Chondrocyte (in vitro differentiated cells): ENCODE measurements around the gene KIF6. TPM values are rescaled to one million over a fixed set of nuclear protein-coding genes. Genes with fewer than 3 reads are reported as not detected.

ENCODE experiments used
- DNase-seq: peaks from one replicate; pipeline ENCODE4 v3.0.0; 2021; ENCODE audit warnings: mixed read lengths, low spot score
- H3K27ac Mint-ChIP-seq: one replicate; pipeline ENCODE4 v1.8.0; 2021; ENCODE audit warnings: mild to moderate bottlenecking, moderate library complexity, mixed read lengths; ENCODE audit not compliant: unreplicated experiment
- H3K27me3 Mint-ChIP-seq: 2 replicates; pipeline ENCODE4 v1.8.0; 2021; ENCODE audit warnings: low read depth, mixed read lengths
- H3K36me3 Mint-ChIP-seq: 2 replicates; pipeline ENCODE4 v1.8.0; 2021; ENCODE audit warnings: low read depth, mixed read lengths
- H3K4me1 Mint-ChIP-seq: 2 replicates; pipeline ENCODE4 v1.8.0; 2021; ENCODE audit warnings: low read depth, mild to moderate bottlenecking, mixed read lengths
- H3K4me3 Mint-ChIP-seq: one replicate; pipeline ENCODE4 v1.8.0; 2021; ENCODE audit warnings: mild to moderate bottlenecking, moderate library complexity, mixed read lengths; ENCODE audit not compliant: unreplicated experiment
- H3K9me3 Mint-ChIP-seq: 2 replicates; pipeline ENCODE4 v1.8.0; 2021; ENCODE audit warnings: low read depth, mixed read lengths
- total RNA-seq: library from RNA; stranded (reverse); gene quantifications from 3 replicates; pipeline ENCODE4 v1.2.1, GENCODE V29; 2021
- TF ChIP-seq, protein P1 (sequence below): fragments of 200-600 bp; sonication (generic); IDR thresholded peaks from 2 replicates; pipeline ENCODE4 v1.5.0; 2021; ENCODE audit warnings: antibody characterized with exemption, mild to moderate bottlenecking, moderate library complexity

The KIF6 gene
- total RNA-seq, 1 donor from 2014 or later, result 0.62 TPM

DNA sequence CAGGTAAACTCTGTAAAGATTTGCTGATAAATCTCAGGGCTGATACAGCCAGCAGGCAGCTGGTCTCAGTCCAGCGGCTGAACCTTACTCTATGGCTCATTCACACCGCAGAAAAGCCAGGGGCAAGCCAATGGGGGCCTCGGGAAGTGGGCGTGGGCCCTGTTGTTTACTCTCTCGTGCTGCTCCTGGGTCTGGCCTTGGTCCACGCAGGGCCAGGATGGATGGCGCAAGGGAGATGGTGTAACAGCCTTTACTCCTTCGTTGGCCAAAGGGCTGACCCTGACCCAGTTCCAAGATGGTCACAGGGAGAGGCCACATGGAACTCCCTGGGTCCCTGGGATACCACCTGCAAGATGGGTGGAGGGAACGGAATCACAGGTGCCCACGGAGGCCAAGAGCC is 427.1 kb downstream of the KIF6 start:
- Mint-ChIP-seq H3K9me3 (no peaks in the 10 kb centered on the region), H3K36me3 (no peaks in the 10 kb centered on the region), H3K4me3 (no peak overlapping the region), H3K4me1 (peaks cover 6% of the 10 kb centered on the region), H3K27ac (no peak overlapping the region), H3K27me3 (peaks cover 24% of the 10 kb centered on the region)
- DNase-seq, result no peak
- TF ChIP-seq, protein P1, sequence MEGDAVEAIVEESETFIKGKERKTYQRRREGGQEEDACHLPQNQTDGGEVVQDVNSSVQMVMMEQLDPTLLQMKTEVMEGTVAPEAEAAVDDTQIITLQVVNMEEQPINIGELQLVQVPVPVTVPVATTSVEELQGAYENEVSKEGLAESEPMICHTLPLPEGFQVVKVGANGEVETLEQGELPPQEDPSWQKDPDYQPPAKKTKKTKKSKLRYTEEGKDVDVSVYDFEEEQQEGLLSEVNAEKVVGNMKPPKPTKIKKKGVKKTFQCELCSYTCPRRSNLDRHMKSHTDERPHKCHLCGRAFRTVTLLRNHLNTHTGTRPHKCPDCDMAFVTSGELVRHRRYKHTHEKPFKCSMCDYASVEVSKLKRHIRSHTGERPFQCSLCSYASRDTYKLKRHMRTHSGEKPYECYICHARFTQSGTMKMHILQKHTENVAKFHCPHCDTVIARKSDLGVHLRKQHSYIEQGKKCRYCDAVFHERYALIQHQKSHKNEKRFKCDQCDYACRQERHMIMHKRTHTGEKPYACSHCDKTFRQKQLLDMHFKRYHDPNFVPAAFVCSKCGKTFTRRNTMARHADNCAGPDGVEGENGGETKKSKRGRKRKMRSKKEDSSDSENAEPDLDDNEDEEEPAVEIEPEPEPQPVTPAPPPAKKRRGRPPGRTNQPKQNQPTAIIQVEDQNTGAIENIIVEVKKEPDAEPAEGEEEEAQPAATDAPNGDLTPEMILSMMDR, result no peak

GRCh38 chr6:39296745-39297640 is 428.2 kb downstream of the KIF6 start:
- H3K4me1 Mint-ChIP-seq, result peaks cover 4% of the 10 kb centered on the region
- H3K36me3 Mint-ChIP-seq, result no peaks in the 10 kb centered on the region
- TF ChIP-seq, protein P1, result no peak
- H3K9me3 Mint-ChIP-seq, result no peaks in the 10 kb centered on the region
- H3K4me3 Mint-ChIP-seq, result no peak overlapping the region
- DNase-seq, result no peak
- H3K27me3 Mint-ChIP-seq, result peaks cover 31% of the 10 kb centered on the region
- no peak overlapping the region for H3K27ac Mint-ChIP-seq

- Mint-ChIP-seq H3K4me1 (peaks cover 4% of the 10 kb centered on the region), H3K4me3 (no peak overlapping the region), H3K27ac (no peak overlapping the region), H3K36me3 (no peaks in the 10 kb centered on the region), H3K9me3 (no peaks in the 10 kb centered on the region), H3K27me3 (peaks cover 29% of the 10 kb centered on the region)
- DNase-seq, result no peak
- TF ChIP-seq, protein P1, result no peak
Measured at GRCh38 chr6:39295611-39296011, 429.6 kb downstream of the KIF6 start.

GRCh38 chr6:39294899-39295298 is 430.3 kb downstream of the KIF6 start:
- Mint-ChIP-seq H3K27me3 (peaks cover 25% of the 10 kb centered on the region), H3K9me3 (no peaks in the 10 kb centered on the region), H3K36me3 (no peaks in the 10 kb centered on the region), H3K27ac (no peak overlapping the region), H3K4me1 (peaks cover 4% of the 10 kb centered on the region), H3K4me3 (no peak overlapping the region)
- TF ChIP-seq, protein P1, result no peak
- DNase-seq, result no peak

DNA sequence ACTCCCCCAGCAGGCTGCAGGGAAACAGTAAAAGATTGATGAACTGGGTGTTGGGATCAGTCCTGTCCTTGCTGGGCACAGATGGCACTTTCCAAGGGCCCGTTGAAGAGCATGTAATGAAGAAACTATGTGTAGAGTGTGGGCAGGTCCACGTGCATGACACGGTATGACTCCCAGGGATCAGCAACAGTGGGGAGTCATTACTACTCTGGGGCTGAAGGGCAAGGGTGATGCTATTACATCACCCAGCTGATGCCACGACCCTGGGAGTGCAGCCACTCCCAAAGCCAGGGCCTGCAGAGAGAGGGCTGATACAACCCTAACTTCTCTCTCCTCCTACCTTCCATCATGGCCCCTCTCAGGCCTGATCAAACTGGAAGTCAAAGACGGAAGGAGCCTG is 431.1 kb downstream of the KIF6 start:
- H3K27me3 Mint-ChIP-seq, result peaks cover 22% of the 10 kb centered on the region
- TF ChIP-seq, protein P1, result no peak
- H3K4me1 Mint-ChIP-seq, result peaks cover 4% of the 10 kb centered on the region
- H3K27ac Mint-ChIP-seq, result no peak overlapping the region
- no peaks in the 10 kb centered on the region for H3K9me3 Mint-ChIP-seq
- H3K4me3 Mint-ChIP-seq, result no peak overlapping the region
- no peaks in the 10 kb centered on the region for H3K36me3 Mint-ChIP-seq
- DNase-seq, result no peak
